HepG2 (cell line): ENCODE results near the gene MRPS11. TPM values are rescaled to one million over a fixed set of nuclear protein-coding genes. Genes with fewer than 3 reads are reported as not detected.

Source experiments
- BATF2 ChIP-seq: sonication (generic); formaldehyde crosslinking; IDR thresholded peaks from 2 replicates; pipeline ENCODE4 v1.8.0; 2022; ENCODE audit warnings: mild to moderate bottlenecking, missing genetic modification reagents, moderate library complexity
- CBX2 ChIP-seq, 2 experiments: fragments of 200-600 bp in 1 of 2; sonication (generic); formaldehyde crosslinking in 1 of 2; IDR thresholded peaks; 2 replicates each; pipeline versions ENCODE4 v1.7.0 to v1.8.1; 2018 to 2022; ENCODE audit warnings: low read depth in 2 of 2, low read length in 1 of 2, mild to moderate bottlenecking in 1 of 2, missing genetic modification reagents in 1 of 2
- CENPT ChIP-seq: sonication (generic); formaldehyde crosslinking; IDR thresholded peaks from 2 replicates; pipeline ENCODE4 v1.8.0; 2022; ENCODE audit warnings: low read depth, mild to moderate bottlenecking, moderate library complexity, missing genetic modification reagents
- HNF1B ChIP-seq: sonication (generic); formaldehyde crosslinking; IDR thresholded peaks from 2 replicates; pipeline ENCODE4 v1.5.1; 2020; ENCODE audit warnings: mild to moderate bottlenecking, moderate library complexity, missing genetic modification reagents
- NCOR1 ChIP-seq: fragments of 200-600 bp; sonication (generic); IDR thresholded peaks from 2 replicates; pipeline ENCODE4 v1.7.0; 2017; ENCODE audit warnings: antibody characterized with exemption, low read length, borderline replicate concordance
- NFYC ChIP-seq: IDR thresholded peaks from 2 replicates; pipeline ENCODE4 v1.6.1; 2016; ENCODE audit warnings: missing genetic modification reagents, missing compliant biosample characterization
- NRL ChIP-seq: sonication (generic); formaldehyde crosslinking; IDR thresholded peaks from 2 replicates; pipeline ENCODE4 v1.5.0; 2020; ENCODE audit warnings: missing genetic modification reagents, mild to moderate bottlenecking, moderate library complexity, borderline replicate concordance
- TAF1 ChIP-seq: sonication (generic); formaldehyde crosslinking; IDR thresholded peaks from 2 replicates; pipeline ENCODE4 v1.4.0; 2020; ENCODE audit warnings: missing genetic modification reagents
- TEF ChIP-seq: sonication (generic); formaldehyde crosslinking; IDR thresholded peaks from 2 replicates; pipeline ENCODE4 v1.5.0; 2020; ENCODE audit warnings: missing genetic modification reagents
- TFE3 ChIP-seq: IDR thresholded peaks from 2 replicates; pipeline ENCODE4 v1.6.1; 2016
- ZBED4 ChIP-seq: sonication (generic); formaldehyde crosslinking; IDR thresholded peaks from 2 replicates; pipeline ENCODE4 v1.4.0; 2020; ENCODE audit warnings: missing genetic modification reagents, borderline replicate concordance
- ZNF354B ChIP-seq: sonication (generic); formaldehyde crosslinking; IDR thresholded peaks from 2 replicates; pipeline ENCODE4 v1.8.0; 2022; ENCODE audit warnings: mild to moderate bottlenecking, missing genetic modification reagents
- ZNF607 ChIP-seq: sonication (generic); formaldehyde crosslinking; IDR thresholded peaks from 2 replicates; pipeline ENCODE4 v1.5.1; 2020; ENCODE audit warnings: missing genetic modification reagents, mild to moderate bottlenecking, borderline replicate concordance
- ZNF777 ChIP-seq: sonication (generic); formaldehyde crosslinking; IDR thresholded peaks from 2 replicates; pipeline ENCODE4 v1.4.0; 2020; ENCODE audit warnings: missing genetic modification reagents
- ZSCAN5A ChIP-seq: sonication (generic); formaldehyde crosslinking; IDR thresholded peaks from 2 replicates; pipeline ENCODE4 v1.8.0; 2022; ENCODE audit warnings: mild to moderate bottlenecking, missing genetic modification reagents, borderline replicate concordance
- polyA plus RNA-seq, 8 experiments: library from polyadenylated mRNA; depleted of rRNA in 3 of 8; stranded (reverse) in 7 of 8; unstranded in 1 of 8; fragments of >200 nt; fragmentation: Illumina TruSeq in 4 of 8; extraction: Trizol in 4 of 8; gene quantifications; 2 replicates each; pipeline versions ENCODE4 v1.2.1 to v1.2.3, GENCODE V29; 2011 to 2016; ENCODE audit warnings: low read depth in 4 of 8, missing spikeins in 1 of 8, mixed read lengths in 1 of 8; ENCODE audit not compliant: insufficient read depth in 1 of 8
- total RNA-seq, 5 experiments: library from RNA; depleted of rRNA; stranded (reverse); fragments of >200 nt; fragmentation: Illumina TruSeq; extraction: Trizol; gene quantifications; 2 replicates each; pipeline ENCODE4 v1.2.3, GENCODE V29; 2016; ENCODE audit warnings: low read depth in 1 of 5

Gene MRPS11
- total and polyA plus RNA-seq, 2 of the 13 experiments (the other 11 are each of a cell fraction or from before 2014, with no cell fraction given): 50.1 to 72.7 TPM

- TF ChIP-seq TEF (CRISPR knock-in tag) (no peak), NRL (CRISPR knock-in tag) (no peak), ZSCAN5A (0 out of 2 replicates have a peak, but pooled peaks have one; percentile 35), CBX2 (IDR thresholded peaks at IDR 0.05; ENCODE audit: low read depth, low read length) (no peak), CBX2 (CRISPR knock-in tag; IDR thresholded peaks at IDR 0.05; ENCODE audit: low read depth) (no peak), CENPT (CRISPR knock-in tag) (no peak), HNF1B (no peak), TAF1 (no peak), ZNF354B (CRISPR knock-in tag) (0 out of 2 replicates have a peak, but pooled peaks have one; percentile 58), ZNF777 (CRISPR knock-in tag) (no peak), TFE3 (no peak), BATF2 (CRISPR knock-in tag) (no peak), ZNF607 (CRISPR knock-in tag) (no peak), NFYC (no peak), ZBED4 (CRISPR knock-in tag) (no peak), NCOR1 (no peak)
Measured at GRCh38 chr15:88450125-88450798, 17.2 kb upstream of the MRPS11 start (continued).
